Parathyroid adenoma (tissue), 2 donors: Measurements from ENCODE around the gene MOV10.

Experiments
- H2AFZ ChIP-seq: fragments of 300-600 bp; sonication (generic); one replicate; pipeline ENCODE4 v1.7.0; 2017; ENCODE audit warnings: antibody characterized with exemption, mild to moderate bottlenecking
- H3K27ac ChIP-seq: fragments of 300-600 bp; sonication (generic); one replicate; pipeline ENCODE4 v1.7.0; 2017
- H3K27me3 ChIP-seq: fragments of 300-600 bp; sonication (generic); one replicate; pipeline ENCODE4 v1.7.0; 2017; ENCODE audit warnings: low read length; ENCODE audit not compliant: control insufficient read depth, insufficient read depth
- H3K36me3 ChIP-seq: fragments of 300-600 bp; sonication (generic); one replicate; pipeline ENCODE4 v1.7.0; 2017; ENCODE audit warnings: low read length; ENCODE audit not compliant: control insufficient read depth, insufficient read depth
- H3K4me1 ChIP-seq: fragments of 300-600 bp; sonication (generic); one replicate; pipeline ENCODE4 v1.7.0; 2017; ENCODE audit warnings: control low read depth
- H3K4me2 ChIP-seq: fragments of 300-600 bp; sonication (generic); one replicate; pipeline ENCODE4 v1.7.0; 2017; ENCODE audit warnings: low read length
- H3K4me3 ChIP-seq: fragments of 300-600 bp; sonication (generic); one replicate; pipeline ENCODE4 v1.7.0; 2017; ENCODE audit warnings: low read depth, low read length
- H3K79me2 ChIP-seq: fragments of 300-600 bp; sonication (generic); one replicate; pipeline ENCODE4 v1.7.0; 2017; ENCODE audit warnings: control low read depth
- H3K9ac ChIP-seq: fragments of 300-600 bp; sonication (generic); one replicate; pipeline ENCODE4 v1.7.0; 2017; ENCODE audit warnings: mild to moderate bottlenecking
- H3K9me3 ChIP-seq: fragments of 300-600 bp; sonication (generic); one replicate; pipeline ENCODE4 v1.7.0; 2017; ENCODE audit warnings: low read length; ENCODE audit not compliant: control insufficient read depth
- TF ChIP-seq, protein P1 (sequence below): fragments of 300-600 bp; sonication (generic); IDR thresholded peaks from one replicate; pipeline ENCODE4 v1.7.0; 2017; ENCODE audit warnings: antibody characterized with exemption, mild to moderate bottlenecking
- donor health status: primary hyperparathyroidism.

The MOV10 gene

DNA sequence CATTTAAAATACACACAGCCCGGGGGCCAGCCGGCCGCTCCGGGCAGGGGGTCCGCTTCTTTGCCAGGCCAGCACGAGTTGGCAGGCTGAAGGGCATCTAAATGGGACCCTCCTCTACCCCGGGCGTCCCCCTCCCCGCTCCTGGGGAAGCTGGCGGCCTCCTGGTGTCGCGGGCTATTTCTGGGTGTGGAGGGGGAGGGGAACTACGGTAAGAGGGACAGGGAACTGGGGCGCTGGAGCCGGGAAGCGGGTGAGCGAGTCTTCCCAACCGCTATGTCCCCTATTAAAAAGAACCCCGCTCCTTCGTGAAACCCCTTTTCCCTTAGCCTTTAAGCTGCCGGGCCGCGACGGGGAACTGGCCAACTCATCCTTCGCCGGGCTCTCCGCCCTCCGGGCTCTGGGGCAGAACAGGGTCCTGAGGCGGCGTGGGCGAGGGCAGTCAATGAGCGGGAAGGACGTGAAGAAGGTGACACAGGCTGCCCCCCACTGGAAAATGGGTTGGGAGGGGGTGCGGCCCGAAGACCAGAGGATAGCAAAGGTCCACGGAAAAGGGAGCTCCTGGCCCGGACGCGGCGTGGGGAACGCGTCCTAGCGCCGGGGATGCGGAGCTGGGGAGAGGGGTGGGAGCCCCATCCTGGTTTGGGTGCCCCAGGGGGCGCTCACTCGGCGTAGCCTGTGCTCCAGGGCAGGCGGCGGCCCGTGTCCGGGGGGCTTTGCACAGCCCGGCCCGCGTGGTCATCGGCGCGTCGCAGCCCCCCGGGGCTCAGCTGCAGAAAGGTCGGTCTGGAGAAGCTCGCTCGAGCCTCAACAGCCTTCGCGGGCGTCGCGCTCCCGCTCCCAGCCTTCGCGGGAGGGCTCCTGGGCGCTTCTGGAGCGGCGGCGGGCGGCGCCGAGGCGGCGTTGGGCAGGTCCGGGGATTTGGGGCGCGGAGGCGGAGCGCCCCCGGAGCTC, 40.1 kb downstream of the MOV10 start:
- Histone ChIP-seq H3K9ac (no peak overlapping the region), H3K79me2 (no peaks in the 10 kb centered on the region), H3K4me1 (peaks cover 7% of the 10 kb centered on the region), H3K4me3 (peak overlapping the region; percentile 63), H3K4me2 (peak overlapping the region; percentile 73), H3K9me3 (no peaks in the 10 kb centered on the region), H3K27me3 (no peaks in the 10 kb centered on the region), H2AFZ (peak overlapping the region; percentile 80), H3K27ac (no peak overlapping the region), H3K36me3 (no peaks in the 10 kb centered on the region)
- TF ChIP-seq, protein P1, sequence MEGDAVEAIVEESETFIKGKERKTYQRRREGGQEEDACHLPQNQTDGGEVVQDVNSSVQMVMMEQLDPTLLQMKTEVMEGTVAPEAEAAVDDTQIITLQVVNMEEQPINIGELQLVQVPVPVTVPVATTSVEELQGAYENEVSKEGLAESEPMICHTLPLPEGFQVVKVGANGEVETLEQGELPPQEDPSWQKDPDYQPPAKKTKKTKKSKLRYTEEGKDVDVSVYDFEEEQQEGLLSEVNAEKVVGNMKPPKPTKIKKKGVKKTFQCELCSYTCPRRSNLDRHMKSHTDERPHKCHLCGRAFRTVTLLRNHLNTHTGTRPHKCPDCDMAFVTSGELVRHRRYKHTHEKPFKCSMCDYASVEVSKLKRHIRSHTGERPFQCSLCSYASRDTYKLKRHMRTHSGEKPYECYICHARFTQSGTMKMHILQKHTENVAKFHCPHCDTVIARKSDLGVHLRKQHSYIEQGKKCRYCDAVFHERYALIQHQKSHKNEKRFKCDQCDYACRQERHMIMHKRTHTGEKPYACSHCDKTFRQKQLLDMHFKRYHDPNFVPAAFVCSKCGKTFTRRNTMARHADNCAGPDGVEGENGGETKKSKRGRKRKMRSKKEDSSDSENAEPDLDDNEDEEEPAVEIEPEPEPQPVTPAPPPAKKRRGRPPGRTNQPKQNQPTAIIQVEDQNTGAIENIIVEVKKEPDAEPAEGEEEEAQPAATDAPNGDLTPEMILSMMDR = no peak

DNA sequence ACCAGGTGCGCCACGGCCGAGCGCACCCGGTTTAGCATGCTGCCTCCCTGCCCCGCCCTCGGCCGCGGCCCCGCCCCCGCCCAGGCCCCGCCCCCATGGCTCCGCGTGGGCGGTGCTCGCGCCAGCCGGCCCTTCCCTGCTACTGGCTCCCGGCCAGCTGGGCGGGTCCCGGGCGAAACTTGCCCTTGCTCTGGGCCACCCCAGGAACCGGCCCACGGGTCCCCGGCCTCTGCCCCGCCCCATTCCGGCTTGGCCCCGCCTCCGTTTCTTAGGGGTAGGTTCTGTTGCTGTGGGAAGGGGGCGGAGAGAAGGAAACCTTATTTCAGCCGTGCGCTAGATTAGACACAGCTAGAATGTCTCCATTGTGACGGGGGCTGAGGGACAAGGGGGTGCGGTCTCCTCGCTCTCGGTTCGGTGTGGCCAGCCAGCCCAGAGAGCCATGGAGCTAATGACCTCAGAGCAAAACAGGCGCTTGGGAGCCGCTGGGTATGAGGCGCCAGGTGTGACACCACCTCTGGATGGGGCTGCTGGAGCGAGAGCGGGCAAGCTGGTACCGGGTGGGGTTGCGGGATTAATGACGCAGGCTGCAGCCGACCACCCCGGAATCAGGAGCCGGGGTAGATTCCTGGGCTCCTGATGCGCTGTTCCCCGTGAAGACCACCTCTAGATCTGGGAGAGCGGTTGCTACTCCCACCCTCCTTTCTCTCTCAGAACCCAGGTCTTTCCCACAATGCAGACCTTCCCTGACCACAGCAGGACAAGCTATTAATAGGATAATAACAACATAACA, 41.0 kb downstream of the MOV10 start, which contains the start of gene PPM1J:
Gene PPM1J, minus strand, starts transcription at position 69 of the 790 bp plus-strand sequence. Its CDS starts 31 bp downstream, at position 38.
- Histone ChIP-seq H3K9me3 (no peaks in the 10 kb centered on the region), H3K9ac (no peak within 1 kb of the TSS), H3K27me3 (no peaks in the 10 kb centered on the region), H3K79me2 (no peaks in the 10 kb centered on the region), H3K4me3 (peak within 1 kb of the TSS; percentile 63), H3K27ac (peak within 1 kb of the TSS; percentile 75), H3K4me1 (peaks cover 7% of the 10 kb centered on the region), H2AFZ (peak within 1 kb of the TSS; percentile 88), H3K4me2 (peak within 1 kb of the TSS; percentile 74), H3K36me3 (no peaks in the 10 kb centered on the region)
- TF ChIP-seq, protein P1 = no peak

DNA sequence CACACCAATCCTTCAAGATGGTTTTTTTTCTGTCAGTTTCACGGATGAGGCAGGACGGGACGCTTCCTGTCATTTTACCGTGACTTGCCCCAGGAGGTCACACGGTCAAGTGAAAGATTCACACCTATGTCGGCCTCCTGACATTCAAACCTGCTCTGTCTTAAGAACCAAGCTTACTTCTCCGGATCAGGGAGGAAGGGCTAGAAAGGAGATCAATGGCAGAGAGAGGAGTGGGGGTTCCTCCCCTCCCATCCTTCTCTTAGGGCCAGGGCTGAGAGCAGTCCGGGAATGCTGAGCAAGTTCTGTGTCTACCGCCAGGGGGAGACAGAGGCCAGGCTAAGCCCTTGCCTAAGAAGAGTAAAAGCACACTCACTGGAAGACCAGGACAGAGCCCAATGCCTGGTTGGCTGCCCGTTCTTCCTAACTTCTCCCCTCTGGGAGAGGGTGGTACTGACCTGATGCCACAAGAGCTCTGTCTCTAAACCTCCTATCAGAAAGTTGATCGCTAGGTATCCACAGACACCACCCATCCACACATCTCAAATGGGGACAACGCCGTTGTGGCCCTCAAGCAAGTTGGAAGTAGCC, 41.8 kb downstream of the MOV10 start:
- Histone ChIP-seq H3K9me3 (no peaks in the 10 kb centered on the region), H3K79me2 (no peaks in the 10 kb centered on the region), H3K4me2 (peak overlapping the region; percentile 74), H3K27ac (peak overlapping the region; percentile 75), H2AFZ (peak overlapping the region; percentile 88), H3K4me1 (peaks cover 7% of the 10 kb centered on the region), H3K9ac (no peak overlapping the region), H3K27me3 (no peaks in the 10 kb centered on the region), H3K4me3 (peak overlapping the region; percentile 63), H3K36me3 (no peaks in the 10 kb centered on the region)
- TF ChIP-seq, protein P1 = peak; percentile 80

DNA sequence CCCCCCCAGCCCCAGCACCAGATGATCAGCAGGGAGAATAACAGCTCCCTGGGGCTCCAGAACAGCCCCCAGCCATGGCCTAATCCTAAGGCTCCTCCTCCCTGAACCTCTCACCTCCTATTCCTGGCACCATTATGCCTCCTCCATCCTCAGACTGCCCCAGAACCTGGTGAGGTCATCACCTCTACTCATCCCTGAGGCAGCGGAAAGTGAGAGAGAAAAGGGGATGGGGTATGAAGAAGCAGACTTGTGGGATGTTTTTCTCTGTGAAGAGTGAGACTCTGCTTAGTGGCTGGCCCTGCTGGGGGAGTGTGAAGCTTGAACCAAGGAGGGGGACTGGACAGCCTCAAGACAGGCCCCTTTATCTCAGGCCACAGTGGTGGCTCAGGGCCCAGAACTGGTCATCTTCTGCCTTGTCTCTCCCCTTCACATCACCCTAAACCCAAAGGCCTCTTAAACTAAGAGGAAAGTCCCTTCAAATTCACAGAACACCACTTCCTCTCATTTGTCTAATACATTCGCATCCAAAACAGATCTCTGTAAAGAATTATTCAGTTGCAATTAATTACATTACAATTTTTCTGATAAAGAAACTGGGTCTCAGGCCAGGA, 42.9 kb downstream of the MOV10 start:
- Histone ChIP-seq H2AFZ (no peak overlapping the region), H3K27me3 (no peaks in the 10 kb centered on the region), H3K79me2 (no peaks in the 10 kb centered on the region), H3K4me1 (peaks cover 7% of the 10 kb centered on the region), H3K36me3 (no peaks in the 10 kb centered on the region), H3K9ac (no peak overlapping the region), H3K9me3 (no peaks in the 10 kb centered on the region), H3K4me3 (no peak overlapping the region), H3K4me2 (no peak overlapping the region), H3K27ac (no peak overlapping the region)
- TF ChIP-seq, protein P1 = no peak
